Superior temporal gyrus (tissue), 1 donor: Measurements from ENCODE around the gene ZNF232.
A peak's percentile ranks its signal among the peaks of the same experiment; 100 is the strongest.
"Not testable (repeated sequence)": the region's sequence is repeated elsewhere in the genome, so short reads cannot be mapped to it uniquely, and the experiment has no call there.

Experiments used
- DNase-seq: peaks from one replicate; pipeline ENCODE4 v3.0.0-alpha.2; 2016; ENCODE audit errors: extremely low spot score

ZNF232 gene

DNA sequence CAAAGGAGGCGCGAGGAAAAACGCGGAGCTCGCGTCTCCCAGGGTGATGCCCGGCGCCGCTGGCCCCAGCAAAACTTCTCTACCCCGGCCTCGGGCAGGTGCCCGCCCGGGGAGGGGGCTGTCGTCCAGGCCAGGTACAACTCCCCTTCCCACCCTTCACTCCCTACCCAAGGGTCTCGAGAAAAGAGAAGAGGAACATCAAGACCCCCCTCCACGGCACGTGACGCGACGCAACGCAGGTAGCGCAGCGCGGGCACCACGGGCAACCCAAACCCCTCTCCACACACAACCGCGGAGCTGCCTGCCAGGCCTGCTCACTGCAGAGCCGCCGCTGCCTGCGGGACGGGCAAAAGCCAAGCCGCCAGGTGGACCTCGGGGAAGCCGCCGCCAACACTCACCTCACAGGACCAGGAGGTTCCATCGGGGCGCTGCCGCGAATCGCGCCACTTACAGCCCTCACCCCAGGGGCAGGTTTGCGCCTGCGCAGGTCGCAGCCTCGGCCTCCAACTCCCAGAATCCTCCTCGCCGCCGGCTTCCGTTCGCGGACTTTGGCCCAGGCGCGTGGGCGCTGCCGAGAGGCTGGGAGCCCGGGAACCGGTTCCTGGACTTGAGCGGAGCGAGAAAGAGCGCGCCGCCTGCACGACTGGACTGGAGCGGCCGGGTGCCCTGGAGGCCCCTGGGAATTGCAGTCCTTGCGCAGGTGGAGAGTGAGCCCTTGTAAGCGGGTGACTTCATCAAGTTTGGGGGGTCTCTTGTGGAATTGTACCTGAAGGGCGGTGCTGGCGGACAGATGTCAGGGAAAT is at the start of gene ZNF232:
Gene ZNF232 (minus strand): TSS at position 477 of the 803 bp plus-strand sequence. CDS start 56 bp downstream, at position 421.
- peak; percentile 96 for DNase-seq

DNA sequence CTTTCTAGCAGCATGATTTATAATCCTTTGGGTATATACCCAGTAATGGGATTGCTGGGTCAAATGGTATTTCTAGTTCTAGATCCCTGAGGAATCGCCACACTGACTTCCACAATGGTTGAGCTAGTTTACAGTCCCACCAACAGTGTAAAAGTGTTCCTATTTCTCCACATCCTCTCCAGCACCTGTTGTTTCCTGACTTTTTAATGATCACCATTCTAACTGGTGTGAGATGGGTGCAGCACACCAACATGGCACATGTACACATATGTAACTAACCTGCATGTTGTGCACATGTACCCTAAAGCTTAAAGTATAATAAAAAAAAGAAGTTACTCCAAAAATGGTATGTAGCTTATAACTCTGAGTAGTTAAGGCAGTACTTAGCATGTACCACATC is 49.0 kb upstream of the ZNF232 start:
- DNase-seq = not testable (repeated sequence)

- not testable (repeated sequence) for DNase-seq
These were observed 34.4 kb upstream of the ZNF232 start for GRCh38 chr17:5146122-5146521.

DNA sequence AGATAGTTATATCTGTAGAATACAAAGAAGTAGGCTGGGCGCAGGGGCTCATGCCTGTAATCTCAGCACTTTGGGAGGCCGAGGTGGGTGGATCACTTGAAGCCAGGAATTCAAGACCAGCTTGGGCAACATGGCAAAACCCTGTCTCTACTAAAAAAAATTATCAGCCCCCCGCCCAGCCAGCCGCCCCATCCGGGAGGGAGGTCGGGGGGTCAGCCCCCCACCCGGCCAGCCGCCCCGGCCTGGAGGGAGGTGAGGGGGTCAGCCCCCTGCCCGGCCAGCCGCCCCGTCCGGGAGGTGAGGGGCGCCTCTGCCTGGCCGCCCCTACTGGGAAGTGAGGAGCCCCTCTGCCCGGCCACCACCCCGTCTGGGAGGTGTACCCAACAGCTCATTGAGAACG is 31.2 kb upstream of the ZNF232 start:
- not testable (repeated sequence) for DNase-seq

DNA sequence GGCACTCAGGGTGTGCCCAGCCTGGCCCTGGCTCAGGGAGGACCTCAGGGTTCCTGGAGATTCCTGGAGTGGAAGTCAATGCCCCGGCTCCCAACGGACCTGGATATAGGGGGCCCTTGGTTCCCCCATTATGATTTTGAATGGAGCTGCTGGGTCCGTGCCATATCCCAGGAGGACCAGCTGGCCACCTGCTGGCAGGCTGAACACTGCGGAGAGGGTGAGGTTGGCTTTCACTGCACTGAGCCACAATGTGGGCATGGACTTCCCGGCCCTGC is 27.7 kb upstream of the ZNF232 start:
- no peak for DNase-seq

DNA sequence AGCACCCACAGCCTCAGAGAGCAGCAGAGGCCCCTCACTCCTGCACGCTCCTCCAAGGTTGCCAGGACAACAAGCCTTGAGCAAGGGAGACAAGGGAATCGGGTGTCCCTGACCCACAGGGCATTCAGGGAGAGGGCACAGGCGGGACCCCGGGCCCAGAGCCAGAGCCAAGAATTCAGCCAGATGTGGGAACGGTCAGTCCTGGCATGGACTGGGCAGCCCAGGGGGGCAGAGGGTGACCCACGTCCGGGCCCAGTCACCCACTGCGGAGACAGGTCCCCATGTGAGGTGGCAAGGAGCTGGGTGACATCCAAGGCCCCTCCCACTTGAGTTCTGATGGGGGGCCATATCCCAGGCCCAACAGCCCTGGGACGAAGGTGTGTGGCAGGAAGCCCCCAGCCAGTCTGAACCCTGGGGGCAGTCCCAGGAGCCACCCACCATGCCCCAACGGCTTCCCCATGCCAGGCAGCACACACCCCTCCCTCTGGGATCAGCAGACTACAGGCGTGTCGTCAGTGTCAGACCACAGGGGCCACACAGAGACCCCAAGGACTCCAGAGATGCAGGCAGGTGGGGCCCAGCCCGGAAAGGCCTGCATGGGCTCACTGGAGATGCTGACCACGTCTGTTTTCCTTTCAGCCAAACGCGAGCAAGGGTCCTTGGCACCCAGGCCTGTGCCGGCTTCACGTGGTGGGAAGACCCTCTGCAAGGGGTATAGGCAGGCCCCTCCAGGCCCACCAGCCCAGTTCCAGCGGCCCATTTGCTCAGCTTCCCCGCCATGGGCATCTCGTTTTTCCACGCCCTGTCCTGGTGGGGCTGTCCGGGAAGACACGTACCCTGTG is 27.2 kb upstream of the ZNF232 start:
- DNase-seq = no peak

DNA sequence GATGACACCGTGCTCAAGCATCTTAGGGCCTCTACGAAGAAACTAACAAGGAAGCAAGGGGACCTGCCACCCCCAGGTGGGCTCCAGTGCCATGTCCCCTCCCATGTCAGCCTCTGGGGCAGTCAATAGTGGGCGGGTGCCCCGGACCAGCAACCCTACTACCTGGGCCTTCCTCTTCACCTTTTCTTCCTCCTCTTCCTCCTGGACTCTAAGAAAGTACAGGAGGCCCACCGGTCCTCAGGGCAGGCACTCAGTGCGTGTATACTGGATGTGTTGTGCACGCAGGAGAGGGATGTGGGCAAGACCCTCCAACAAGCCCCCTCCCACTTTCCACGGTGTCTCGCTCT is 26.5 kb upstream of the ZNF232 start:
- not testable (repeated sequence) for DNase-seq

DNA sequence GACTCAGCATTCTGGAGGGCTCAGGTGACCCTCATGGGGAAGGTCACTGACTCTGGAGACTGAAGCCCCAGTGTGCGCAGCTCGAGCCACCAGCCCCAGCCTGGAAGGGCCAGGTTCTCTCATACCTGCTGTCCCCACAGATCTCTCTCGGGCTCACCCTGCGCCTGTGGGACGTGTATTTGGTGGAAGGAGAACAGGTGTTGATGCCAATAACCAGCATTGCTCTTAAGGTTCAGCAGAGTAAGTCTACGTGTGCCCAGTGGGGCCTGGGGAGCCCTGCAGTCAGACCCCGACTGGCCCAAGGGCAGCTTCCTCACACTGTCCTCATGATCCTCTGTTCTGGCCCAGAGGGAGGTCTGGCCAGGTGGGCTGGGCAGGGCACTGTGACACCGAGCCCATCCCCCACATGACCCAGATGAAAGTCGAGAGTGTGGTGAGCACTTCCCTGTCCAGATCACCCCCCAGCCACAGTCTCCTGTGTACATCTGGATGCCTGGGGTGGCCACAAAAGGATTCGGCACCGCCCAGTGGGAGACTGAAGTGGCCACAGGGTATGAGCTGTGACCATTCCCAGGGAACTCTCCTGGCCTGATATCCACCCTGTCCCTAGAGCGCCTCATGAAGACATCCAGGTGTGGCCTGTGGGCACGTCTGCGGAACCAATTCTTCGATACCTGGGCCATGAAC is 26.0 kb upstream of the ZNF232 start:
- DNase-seq = not testable (repeated sequence)

DNA sequence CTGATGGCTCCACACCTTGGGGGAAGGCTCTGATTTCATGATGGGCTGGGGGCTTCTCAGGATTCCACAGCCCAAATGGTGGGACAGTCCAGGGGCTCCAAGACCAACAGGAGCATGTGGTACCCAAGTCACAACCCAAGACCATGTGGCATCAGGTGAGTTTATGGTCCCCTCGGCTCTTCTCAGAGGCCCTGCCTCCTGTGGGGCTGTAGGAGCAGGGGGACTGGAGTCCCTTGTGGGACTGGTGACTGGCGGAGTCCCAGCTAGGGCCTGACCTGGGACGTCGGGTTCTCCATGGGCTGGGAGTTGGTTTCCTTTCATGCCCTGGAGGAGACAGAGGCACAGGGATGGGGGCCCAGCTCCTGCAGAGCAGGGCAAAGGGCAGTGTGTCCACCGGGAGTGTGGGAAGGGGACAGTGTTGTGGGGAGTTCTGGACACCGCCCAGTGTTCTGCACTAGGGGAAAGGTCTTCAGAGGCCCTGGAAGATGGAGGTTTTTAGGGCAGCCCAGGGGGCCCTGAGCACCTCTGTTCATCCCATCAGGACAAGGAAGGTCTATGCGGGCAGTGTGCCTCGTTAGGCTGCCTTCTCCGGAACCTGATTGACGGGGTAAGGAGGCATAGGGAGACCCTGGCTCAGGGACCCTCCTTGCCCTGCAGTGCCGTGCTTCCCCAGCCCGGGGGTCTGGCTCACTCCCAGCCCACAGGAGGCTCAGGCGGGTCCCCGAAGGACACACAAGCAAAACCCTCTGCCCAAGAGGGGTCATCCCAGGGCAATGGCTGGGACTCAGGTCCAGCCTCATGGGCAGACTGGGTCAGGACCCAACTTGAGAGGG is 25.1 kb upstream of the ZNF232 start:
- DNase-seq = not testable (repeated sequence)

GRCh38 chr17:5135726-5136579 is 24.3 kb upstream of the ZNF232 start:
- no peak for DNase-seq

- not testable (repeated sequence) for DNase-seq
These were observed 23.5 kb upstream of the ZNF232 start for GRCh38 chr17:5135131-5135712.

DNA sequence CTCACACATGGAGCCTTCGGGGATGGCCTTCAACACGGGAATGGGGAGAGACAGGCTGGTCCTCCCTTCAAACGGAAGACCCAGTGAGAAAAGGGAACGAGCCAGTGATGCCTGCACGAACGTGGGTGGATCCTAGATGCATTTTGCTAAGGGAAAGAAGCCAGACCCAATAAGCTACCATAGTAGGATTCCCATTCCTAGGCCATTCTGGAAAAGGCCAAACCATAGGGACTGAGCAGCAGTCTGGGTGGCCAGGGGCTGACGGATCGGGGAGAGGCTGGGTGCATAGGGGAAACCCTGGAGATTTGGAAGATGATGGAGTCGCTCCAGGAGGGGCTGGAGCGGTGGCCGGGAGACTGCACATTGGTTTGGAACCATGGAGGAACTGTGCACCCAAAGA is 22.9 kb upstream of the ZNF232 start:
- DNase-seq = not testable (repeated sequence)

DNA sequence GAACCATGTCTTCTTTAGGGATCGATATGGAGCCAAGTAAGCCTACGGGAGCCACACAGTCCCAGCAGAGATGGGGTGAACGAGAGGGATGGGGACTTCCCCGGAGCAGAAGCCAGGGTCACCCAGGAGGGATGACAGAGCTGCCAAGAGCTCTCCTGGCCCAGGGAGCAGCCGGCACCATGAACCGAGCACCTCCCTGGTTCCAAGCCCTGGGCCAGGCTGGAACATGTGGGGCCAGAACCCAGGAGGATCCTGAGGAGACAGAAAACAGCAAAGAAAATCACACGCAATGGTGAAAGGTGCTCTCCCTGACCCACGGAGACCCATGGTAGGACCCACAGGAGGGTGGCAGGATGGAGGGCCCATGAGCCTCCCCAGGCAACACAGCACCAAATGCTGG is 22.3 kb upstream of the ZNF232 start:
- not testable (repeated sequence) for DNase-seq

GRCh38 chr17:5133311-5133710 is 21.6 kb upstream of the ZNF232 start:
- DNase-seq = no peak

GRCh38 chr17:5132503-5133225 is 21.0 kb upstream of the ZNF232 start:
- DNase-seq = not testable (repeated sequence)

DNA sequence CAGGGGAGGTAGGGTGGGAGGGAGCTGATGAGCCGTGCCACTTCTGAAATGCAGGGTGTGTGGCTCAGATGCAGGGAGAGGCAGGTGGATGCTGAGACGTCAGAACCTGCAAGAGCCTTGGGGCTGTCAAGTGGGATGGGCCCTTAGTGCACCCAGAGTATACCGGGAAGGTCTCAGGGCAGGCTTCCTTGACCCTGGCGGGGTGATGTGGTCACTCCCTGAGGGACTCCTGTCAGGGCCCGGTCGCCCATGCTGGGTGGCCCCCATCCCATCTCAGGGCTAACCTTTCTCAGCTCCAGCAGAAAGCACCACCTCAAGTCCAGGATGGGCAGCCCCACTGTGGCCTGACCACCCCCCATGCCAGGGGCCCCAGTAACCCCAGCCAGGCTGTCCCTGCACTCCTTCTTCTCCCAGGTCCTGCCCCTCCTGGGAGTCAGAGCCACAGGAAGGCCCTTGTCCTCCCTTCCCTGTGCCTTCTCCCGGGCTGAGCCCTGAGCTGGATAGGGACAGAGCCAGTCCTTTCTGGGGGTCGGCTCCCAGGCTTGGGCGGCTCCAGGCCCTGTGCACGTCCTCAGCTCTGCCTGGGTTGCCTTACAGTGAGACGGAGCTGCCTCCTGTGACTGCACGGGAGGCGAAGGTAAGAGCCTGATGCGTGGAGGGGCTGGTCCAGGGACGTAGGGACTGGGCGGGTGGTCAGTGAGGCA is 20.3 kb upstream of the ZNF232 start:
- DNase-seq = not testable (repeated sequence)

GRCh38 chr17:5131146-5131715 is 19.6 kb upstream of the ZNF232 start:
- DNase-seq = no peak

GRCh38 chr17:5130687-5131086 is 19.0 kb upstream of the ZNF232 start:
- not testable (repeated sequence) for DNase-seq

DNA sequence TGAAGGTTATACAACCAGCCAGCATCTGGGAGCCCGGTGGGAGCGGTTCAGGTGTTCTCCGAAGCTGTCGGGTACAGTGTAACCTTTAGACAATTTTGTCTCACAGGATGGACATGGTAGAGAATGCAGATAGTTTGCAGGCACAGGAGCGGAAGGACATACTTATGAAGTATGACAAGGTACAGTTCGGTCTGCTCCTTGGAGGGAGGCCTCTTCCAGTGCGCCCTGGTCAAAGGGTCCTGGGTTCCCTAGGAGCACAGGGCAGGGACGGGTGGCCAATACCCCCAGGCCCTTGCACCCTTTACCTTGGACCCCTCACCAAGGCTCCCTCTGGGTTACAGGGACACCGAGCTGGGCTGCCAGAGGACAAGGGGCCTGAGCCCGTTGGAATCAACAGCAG is 18.6 kb upstream of the ZNF232 start:
- not testable (repeated sequence) for DNase-seq
